ENCODE measurements around the gene CDC73. TPM values are rescaled to one million over a fixed set of nuclear protein-coding genes. Genes with fewer than 3 reads are reported as not detected.

Gene CDC73
- total RNA-seq, 2 donors from 2014 or later, result 52.8 to 53.0 TPM

DNA sequence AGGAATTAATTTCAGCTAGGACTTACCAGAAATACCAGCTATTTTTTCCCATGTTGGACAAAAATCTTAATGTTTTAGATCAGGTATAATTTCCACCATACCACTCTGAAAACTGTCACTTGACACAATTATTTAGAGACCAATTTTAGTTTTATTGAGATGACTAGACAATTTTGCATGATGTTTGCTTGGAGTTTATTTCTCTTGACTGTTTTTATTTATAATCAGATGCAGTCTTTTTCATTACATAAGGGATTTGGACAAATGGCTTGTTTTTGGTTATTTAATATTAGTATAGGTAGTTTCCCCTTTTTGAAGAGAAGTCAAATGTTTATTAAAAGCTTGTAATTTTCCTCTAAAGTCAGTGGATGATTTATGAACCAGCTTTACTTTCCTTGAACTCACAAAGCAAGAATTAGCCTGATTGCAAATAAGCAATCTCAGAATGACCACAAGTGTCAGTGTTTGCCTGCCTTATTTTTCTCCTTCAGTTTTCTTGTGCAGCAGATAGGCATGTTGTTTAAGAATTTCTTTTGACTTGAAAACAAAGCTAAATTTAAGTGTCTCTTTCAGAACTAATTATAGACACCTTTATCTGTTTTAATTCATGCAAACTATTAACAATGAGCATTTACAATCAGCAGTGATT lies 68.4 kb downstream of the CDC73 start:
- H3K4me1 ChIP-seq (ENCODE audit: control insufficient read depth, insufficient read depth, low read length), result no peaks in the 10 kb centered on the region
- H3K36me3 ChIP-seq (ENCODE audit: control insufficient read depth, insufficient read depth, low read length), result peaks cover 21% of the 10 kb centered on the region
- H3K4me3 ChIP-seq (ENCODE audit: low read length), result no peak overlapping the region
- H3K4me1 Mint-ChIP-seq, result peaks cover 14% of the 10 kb centered on the region
- no peaks in the 10 kb centered on the region for H3K27me3 Mint-ChIP-seq (ENCODE audit: insufficient read depth)
- peaks cover 29% of the 10 kb centered on the region for H3K9me3 Mint-ChIP-seq
- no peak overlapping the region for H3K4me3 Mint-ChIP-seq
- no peaks in the 10 kb centered on the region for H3K27me3 ChIP-seq (ENCODE audit: control insufficient read depth, insufficient read depth, low read length, poor library complexity, severe bottlenecking)
- H3K27ac Mint-ChIP-seq, result peak overlapping the region; percentile 21
- DNase-seq, result no peak
- H3K9ac ChIP-seq (ENCODE audit: extremely low read depth, low read length, poor library complexity, severe bottlenecking), result no peak overlapping the region
- peaks cover 39% of the 10 kb centered on the region for H3K36me3 Mint-ChIP-seq (ENCODE audit: low read depth)
- peaks cover 31% of the 10 kb centered on the region for H3K9me3 ChIP-seq (ENCODE audit: control insufficient read depth, low read length)
- peak; percentile 38 for TF ChIP-seq CTCF (conservative IDR thresholded peaks at IDR 0.05)
- H3K27ac ChIP-seq (ENCODE audit: low read depth, low read length), result no peak overlapping the region

DNA sequence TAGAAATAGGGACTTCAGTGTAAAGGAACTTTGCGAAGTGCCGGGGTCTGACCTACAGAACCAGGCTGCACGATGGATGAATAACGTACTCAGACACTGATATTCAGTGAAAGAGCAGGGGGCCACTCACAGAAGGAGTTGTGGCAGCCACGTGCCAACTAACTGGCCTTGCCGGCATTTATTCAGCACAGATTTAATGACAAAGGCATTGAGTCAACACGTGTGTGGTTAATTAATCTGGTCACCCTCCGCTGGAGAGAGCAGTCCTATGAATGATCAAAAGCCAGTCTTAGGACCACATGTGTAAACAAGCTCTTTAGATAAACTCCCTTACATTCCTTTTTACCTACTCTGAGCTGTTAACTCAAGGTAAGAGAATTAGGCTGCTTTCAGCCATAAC lies 70.8 kb downstream of the CDC73 start:
- no peak for DNase-seq
- no peak overlapping the region for H3K27ac Mint-ChIP-seq
- 96 to 97% methylated on average over 8 of the region's 8 CpGs for WGBS, 2 experiments (ENCODE audit: insufficient coverage in 1 of 2, insufficient read length in 1 of 2)
- H3K4me1 ChIP-seq (ENCODE audit: control insufficient read depth, insufficient read depth, low read length), result no peaks in the 10 kb centered on the region
- peaks cover 21% of the 10 kb centered on the region for H3K36me3 ChIP-seq (ENCODE audit: control insufficient read depth, insufficient read depth, low read length)
- no peaks in the 10 kb centered on the region for H3K27me3 ChIP-seq (ENCODE audit: control insufficient read depth, insufficient read depth, low read length, poor library complexity, severe bottlenecking)
- no peak overlapping the region for H3K9ac ChIP-seq (ENCODE audit: extremely low read depth, low read length, poor library complexity, severe bottlenecking)
- H3K9me3 Mint-ChIP-seq, result peaks cover 29% of the 10 kb centered on the region
- peaks cover 31% of the 10 kb centered on the region for H3K9me3 ChIP-seq (ENCODE audit: control insufficient read depth, low read length)
- no peak overlapping the region for H3K27ac ChIP-seq (ENCODE audit: low read depth, low read length)
- H3K4me3 ChIP-seq (ENCODE audit: low read length), result peak overlapping the region; percentile 64
- H3K36me3 Mint-ChIP-seq (ENCODE audit: low read depth), result peaks cover 39% of the 10 kb centered on the region
- H3K4me3 Mint-ChIP-seq, result no peak overlapping the region
- H3K27me3 Mint-ChIP-seq (ENCODE audit: insufficient read depth), result no peaks in the 10 kb centered on the region
- no peak for TF ChIP-seq CTCF (conservative IDR thresholded peaks at IDR 0.05)
- no peaks in the 10 kb centered on the region for H3K4me1 Mint-ChIP-seq

DNA sequence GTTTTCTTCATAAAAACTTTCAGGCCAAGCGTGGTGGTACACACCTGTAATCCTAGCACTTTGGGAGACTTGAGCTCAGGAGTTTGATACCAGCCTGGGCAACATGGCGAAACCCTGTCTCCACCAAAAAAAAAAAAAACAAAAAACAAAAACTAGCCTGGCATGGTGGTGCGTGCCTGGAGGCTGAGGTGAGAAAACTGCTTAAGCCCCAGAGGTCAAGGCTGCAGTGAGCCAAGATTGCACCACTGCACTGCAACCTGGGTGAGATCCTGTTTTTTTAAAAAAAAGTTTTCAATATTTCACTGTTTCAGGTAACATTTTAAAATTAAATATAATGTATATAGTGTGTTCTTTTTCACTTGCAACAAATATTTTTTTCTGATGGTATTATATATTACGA lies 78.1 kb downstream of the CDC73 start:
- DNase-seq, result no peak
- H3K9ac ChIP-seq (ENCODE audit: extremely low read depth, low read length, poor library complexity, severe bottlenecking), result no peak overlapping the region
- no peak overlapping the region for H3K27ac ChIP-seq (ENCODE audit: low read depth, low read length)
- H3K27ac Mint-ChIP-seq, result no peak overlapping the region
- no peaks in the 10 kb centered on the region for H3K4me1 ChIP-seq (ENCODE audit: control insufficient read depth, insufficient read depth, low read length)
- H3K36me3 Mint-ChIP-seq (ENCODE audit: low read depth), result peaks cover 20% of the 10 kb centered on the region
- no peak overlapping the region for H3K4me3 Mint-ChIP-seq
- H3K36me3 ChIP-seq (ENCODE audit: control insufficient read depth, insufficient read depth, low read length), result peaks cover 6% of the 10 kb centered on the region
- H3K27me3 ChIP-seq (ENCODE audit: control insufficient read depth, insufficient read depth, low read length, poor library complexity, severe bottlenecking), result no peaks in the 10 kb centered on the region
- no peaks in the 10 kb centered on the region for H3K27me3 Mint-ChIP-seq (ENCODE audit: insufficient read depth)
- 93 to 100% methylated on average over 1 to 4 of the region's 4 CpGs for WGBS, 2 experiments (ENCODE audit: insufficient coverage in 1 of 2, insufficient read length in 1 of 2)
- TF ChIP-seq CTCF (conservative IDR thresholded peaks at IDR 0.05), result no peak
- peaks cover 10% of the 10 kb centered on the region for H3K9me3 ChIP-seq (ENCODE audit: control insufficient read depth, low read length)
- no peaks in the 10 kb centered on the region for H3K4me1 Mint-ChIP-seq
- no peak overlapping the region for H3K4me3 ChIP-seq (ENCODE audit: low read length)
- H3K9me3 Mint-ChIP-seq, result no peaks in the 10 kb centered on the region

All from endodermal cell (in vitro differentiated cells).